Stimulated activated CD4-positive, alpha-beta T cell treated with anti-CD3 and anti-CD28 coated beads, TNF-alpha, amount 100 ng/mL, for 4 hours (primary cell): ENCODE data around the gene PROP1.
"Not testable (repeated sequence)": the region's sequence is repeated elsewhere in the genome, so short reads cannot be mapped to it uniquely, and the experiment has no call there.

Experiments used
- DNase-seq, 3 experiments: peaks; one replicate each; pipeline ENCODE4 v3.0.0-alpha.2; 2020; ENCODE audit warnings: low read depth in 3 of 3

PROP1 gene

DNA sequence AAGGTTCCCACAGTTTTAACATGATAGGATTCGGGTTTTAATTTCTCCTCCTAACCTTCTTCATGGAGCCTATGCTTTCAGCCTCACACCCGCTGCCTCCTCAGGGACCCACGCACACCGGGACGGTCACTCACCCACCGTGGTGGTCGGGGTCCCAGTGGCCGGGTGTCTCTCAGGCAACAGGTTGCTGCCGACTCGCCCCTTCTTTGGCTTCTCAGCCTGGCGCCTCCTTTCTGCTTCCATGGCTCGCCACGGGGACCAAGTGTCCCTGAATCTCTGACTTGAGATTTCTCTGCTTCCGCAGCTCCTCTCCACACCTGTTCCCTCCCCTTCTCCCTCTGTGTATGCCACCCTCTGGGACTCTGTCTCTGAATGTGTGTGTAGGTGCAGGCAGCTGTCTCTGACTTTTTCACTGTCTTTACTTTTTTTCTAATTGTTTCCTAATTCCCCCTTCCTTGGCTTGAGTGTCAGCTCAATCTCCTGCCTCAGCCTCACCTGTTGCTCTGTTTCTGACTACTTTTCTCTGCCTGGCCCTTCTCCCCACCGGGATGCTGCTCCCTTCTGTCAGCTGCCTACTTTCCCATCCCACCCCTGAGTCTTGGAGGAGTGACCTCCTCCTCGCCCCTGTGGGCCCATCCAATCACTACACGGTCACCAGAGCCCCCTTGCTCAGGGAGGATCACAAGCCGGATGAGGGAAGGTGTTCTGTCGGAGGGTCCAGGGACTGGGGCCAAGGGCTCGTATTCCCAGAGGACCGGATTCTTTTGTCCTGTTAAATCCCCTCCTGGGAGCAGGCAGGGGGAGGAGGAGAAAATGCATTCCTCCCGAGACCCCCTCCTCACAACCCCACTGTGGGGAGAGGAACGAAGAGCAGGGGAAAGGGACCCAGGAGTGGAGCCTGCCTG, at the start of gene PROP1:
PROP1 (minus strand) TSS at position 552 of the 905 bp plus-strand sequence; CDS start at position 243, 309 bp downstream.
- DNase-seq = no peak

DNA sequence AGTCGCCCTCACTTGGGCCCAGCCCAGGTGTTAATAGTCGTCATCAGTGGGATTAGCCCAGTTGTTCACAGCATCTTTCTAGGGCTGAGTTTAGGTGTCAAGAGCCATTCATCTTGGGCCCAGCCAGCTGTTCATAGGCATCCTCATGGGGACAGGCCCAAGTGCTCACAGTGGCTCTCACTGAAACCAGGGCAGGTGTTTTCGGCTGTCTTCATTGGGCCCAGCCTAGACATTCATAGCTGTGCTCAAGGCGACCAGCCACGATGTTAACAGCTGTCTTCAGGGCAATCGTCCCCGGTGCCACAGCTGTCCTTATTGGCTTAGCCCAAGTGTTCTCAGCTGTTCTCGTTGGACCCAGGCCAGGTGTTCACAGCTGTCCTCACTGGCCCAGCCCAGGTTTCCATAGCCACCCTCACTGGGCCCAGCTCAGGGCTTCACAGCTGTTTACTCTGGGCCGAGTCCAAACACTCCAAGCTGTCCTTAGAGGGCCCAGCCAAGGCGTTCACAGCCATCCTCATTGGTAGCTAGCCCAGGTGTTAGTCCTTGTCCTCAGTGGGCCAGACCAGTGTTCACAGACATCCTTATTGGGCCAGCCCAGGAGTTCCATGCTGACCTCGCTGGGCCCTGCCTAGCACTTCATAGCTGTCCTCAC, 23.5 kb upstream of the PROP1 start:
- DNase-seq = not testable (repeated sequence)

DNA sequence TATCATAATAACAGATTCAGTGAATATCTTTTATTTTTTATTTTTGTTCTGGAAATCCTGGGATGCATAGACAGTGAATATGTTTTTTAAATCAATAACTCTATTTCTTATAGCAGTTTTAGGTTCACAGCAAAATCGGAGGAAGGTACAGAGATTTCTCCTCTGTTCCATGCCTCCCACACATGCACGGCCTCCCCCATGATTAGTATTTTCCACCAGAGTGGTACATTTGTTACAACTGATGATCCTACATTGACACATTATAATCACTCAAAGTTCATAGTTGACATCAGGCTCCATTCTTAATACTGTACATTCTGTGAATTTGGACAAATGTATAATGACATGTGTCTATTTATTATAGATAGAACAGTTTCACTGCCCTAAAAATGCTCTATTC, 16.7 kb upstream of the PROP1 start:
- DNase-seq = not testable (repeated sequence)

DNA sequence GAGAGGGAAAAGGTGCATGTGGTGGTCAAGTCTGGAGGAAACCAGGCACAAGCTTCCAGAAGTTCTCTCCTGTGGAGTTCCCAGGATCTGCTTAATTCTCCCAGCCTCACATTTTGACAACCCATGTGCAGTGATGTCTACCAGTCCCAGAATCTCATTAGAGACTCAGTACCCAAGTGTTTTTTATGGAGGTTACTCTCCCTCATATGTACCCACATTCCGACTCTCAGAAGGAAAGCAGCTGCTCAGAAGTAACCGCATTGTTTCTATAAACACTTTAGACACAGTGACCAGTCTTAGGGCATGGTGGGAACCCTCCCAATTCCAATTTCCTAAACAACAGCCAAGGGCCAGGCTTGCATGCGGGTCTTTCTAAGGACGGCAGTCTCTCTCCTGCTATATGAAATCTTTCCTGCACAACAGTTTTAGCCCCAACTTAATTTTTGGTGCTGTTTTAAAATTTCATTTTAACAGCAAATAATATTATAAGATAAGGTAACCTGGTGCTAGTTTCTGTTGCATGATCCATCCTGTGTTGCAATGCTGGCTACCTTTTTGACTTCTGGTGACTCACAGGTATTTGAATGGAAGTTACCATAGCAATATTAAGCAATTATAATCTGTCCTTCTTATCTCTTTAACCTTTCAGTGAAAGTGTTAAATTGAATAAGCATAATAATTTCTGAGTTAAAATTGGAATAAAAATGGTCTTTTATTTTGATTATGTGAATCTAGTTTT, 15.9 kb upstream of the PROP1 start:
- not testable (repeated sequence) for DNase-seq

DNA sequence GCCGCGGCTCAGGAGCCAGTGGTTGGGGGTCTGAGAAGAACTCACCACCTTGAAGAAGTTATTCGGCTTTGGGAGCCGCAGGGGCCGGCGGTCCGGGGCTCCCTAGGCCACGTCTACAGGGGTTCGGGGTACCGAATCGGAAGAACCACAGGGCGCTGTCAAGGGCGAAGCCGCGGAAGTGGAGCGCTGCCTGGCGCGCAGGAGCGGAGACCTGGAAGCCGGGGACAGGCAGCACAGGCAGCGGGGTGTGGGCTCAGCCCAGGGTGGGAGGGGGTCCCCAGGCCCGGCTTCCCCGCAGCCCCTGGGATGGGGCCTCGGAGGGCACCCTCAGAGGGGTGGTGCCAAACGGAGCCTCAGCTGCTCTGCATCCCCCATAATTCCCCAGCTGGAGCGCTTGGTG, 11.2 kb upstream of the PROP1 start:
- not testable (repeated sequence) for DNase-seq

DNA sequence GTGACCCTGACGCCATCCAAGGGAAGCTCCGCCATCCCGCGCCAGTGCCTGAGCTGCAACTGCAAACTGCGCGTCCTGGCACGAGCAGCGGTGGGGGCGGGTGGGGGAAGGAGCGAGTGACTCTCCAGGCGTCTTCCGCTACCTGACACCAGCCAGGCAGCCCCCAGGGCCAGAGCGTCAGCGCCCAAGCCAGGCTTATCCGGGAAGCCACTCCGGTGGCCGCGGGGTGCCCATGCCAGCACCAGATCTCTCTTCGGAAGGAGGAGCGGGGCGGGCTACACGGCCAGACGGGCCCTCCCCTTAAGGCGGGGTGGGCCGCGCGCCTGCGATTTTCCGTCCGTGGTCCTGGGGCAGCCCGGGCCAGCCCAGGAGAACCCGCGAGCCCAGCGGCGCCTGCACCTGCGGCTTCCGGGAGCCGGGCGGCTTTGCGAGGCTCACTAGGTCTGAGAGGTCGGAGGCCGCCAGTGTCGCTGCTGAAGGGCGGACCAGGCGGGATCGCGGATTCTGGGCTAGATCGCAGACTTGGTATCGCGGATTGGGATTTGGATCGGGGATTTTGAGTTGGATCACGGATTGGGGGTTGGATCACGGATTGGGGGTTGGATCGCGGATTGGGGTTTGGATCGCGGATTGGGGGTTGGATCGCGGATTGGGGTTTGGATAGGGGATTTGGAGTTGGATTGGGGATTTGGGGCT, 10.6 kb upstream of the PROP1 start:
- DNase-seq = peak; percentile 16 to 36 (median 20)

DNA sequence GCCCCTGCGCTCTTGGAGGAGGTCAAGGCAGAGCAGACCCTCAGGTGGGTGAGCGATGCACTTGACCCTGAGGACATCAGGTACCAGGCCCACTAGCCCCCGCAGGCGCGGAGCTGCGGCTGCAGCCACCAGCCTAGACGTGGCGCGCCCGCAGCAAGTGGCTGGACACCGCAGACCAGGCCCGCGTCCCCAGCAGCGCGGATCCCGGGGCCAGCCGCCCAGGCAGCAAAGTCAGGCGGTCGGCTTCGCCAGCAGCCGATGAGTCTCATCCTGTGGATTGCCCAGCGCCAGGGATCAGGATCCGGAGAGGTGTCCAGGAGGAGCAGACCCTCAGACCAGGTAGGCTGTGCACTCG, 10.1 kb upstream of the PROP1 start:
- not testable (repeated sequence) for DNase-seq

DNA sequence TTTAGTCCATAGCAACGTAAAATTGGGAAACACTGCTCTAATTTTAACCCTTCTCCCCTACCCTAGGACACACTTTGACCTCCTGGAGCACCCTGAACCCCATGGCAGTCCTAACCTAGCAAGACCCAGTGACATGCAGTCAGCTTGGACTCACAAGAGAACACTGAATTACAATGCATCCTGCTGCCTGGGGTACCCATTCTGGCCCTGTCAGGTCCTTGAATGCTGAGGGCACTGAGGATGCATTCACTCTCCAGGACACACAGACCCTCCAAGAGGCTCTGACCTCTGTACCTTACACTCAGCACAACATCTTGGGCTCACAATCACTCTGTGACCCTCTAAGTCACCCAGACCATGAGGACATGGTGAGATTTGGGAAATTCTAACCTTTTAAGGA, 1.8 kb upstream of the PROP1 start:
- DNase-seq = no peak

DNA sequence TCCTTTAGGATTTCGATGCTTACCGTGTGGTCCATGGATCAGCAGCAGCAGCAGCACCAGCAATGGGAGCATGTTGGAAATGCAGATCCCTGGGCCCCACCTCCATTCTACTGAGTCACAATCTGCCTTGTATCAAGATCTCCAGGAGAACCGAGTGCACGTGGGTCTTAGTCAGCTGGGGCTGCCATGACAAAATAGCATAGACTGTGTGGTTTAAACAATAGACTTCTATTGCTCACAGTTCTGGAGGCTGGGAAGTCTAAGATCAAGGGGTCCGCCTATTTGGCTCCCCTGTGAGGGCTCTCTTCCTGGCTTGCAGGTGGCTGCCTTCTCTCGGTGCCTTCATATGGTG, 1.3 kb upstream of the PROP1 start:
- DNase-seq = no peak

DNA sequence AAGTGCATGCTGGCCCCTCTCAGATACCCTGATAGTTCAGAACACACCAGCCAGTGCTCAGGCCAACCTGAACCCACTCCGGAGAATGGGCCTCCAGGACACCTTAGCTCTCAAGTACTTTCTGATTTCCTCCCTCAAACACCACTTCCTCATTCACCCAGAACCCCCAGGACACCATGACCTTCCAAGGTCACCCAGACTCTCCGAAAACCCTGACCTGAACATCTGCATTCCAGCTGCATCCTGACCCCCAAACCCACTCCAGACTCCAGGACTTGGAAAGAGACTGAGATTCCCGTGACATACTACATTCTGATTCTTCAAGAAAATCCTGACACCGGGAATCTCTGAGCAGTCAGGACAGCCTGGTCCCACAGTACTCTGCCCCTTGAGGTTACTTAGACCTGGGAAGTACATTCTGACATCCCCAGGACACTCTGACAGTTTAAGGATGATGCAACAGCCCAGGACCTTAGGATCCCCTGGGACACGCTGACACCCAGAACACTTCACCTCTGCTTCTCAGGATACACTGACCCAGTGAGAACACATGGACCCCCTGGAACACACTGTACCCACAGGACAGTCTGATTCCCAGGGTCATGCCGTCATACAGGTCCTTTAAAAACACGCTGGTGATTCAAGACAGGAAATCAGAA, 747 bp upstream of the PROP1 start:
- no peak for DNase-seq

DNA sequence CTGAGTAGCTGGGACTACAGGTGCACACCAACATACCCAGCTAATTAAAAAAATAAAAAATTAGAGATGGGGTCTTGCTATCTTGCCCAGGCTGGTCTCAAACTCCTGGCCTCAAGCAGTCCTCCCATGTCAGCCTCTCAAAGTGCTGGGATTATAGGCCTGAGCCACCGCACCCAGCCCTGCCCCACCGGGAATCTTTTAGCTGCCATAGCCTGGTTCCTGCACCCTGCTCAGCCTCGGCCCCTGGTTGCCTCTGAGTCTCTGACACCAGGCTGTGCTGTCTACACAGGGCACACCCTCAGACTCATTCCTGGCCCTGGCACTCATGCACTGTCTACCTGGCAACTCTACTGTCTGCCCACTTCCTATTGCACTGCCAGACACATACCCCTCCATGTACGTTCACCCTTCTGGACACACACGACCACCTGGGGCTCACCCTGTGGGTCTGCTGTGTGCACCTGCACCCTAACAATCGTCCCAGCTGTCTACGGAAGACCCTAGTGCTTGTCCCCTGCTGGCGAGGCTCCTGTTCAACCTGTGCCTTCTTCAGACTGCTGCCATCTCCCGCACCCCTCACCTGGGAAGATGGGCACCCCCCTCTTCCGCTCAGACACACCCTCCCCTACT, 1.4 kb downstream of the PROP1 start:
- no peak for DNase-seq

DNA sequence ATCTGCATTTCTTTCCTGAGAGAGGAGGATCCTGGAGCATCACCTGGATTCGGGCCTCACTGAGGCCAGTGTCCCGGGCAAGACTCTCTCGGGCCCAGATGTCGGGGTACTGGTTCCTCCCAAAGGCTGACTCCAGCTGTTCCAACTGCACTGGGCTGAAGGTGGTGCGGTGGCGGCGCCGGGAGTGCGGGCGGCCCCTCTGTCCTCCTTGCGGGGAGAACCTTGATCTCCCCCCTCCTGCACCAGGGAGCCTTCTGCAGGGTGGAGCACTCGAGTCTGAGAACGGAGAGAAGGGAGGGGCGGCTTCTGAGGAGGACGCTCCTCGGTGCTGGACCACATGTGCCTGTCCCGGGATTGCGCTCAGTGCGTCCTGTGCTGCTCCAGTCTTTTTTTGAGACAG, 2.0 kb downstream of the PROP1 start:
- DNase-seq = no peak

DNA sequence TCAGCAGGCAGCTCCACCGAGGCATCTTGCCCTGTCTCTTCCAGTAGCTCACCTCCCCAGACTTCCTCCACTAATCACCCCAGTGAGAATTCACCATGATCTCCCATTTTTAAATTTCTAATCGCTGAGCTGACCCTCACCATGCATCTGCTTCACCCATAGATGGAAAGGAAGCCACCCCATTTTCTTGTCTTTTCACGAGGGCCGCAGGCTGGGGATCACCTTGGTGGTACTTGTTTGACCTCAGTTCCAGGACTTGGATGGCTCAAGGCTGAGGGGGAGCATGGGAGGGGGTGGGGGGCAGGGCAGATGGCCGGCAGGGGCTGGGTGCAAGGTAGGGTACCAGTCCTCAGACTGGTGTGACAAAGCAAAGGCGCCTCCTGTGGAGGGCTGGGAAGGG, 3.6 kb downstream of the PROP1 start:
- no peak for DNase-seq

DNA sequence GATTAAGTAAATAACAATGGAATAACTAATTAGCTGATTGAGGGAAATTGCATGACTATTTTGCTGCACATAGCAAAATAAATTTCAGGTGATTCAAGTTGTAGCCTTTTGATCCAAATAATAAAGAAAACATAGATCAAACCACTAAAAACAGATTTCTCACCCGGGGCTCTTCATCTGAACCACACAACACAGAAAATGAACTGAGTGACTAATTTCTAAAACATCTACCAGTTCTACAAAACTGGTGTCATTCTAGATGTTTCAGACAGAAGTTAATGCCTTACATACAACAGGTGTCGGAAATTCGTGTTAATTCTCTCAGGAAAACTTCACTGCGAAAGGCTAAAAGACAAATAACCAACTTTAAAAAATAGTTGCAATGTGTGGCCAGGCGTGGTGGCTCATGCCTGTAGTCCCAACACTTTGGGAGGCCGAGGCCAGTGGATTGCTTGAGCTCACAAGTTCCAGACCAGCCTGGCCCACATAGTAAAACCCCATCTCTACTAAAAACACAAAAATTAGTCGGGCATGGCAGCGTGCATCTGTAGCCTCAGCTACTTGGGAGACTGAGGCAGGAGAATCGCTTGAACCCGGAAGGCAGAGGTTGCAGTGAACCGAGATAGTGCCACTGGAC, 6.9 kb downstream of the PROP1 start:
- DNase-seq = no peak

DNA sequence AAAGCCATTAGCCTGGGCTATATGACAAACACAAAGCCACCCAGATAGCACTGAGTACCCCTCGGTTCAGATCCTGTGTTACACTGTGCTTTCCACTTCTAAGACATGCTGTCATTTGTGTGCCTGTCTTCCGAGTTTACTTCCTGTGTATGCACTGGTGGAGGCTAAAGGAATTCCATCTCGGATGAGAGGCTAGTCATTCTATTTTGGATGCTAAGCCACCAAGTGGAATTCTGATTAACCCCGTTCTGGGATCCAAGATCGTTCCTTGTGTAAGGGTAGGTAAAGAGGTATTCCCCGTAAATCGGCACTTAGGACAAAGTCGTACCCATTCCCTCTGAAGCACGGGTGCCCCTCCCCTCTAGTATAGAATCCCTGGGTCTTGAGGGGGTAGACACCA, 8.7 kb downstream of the PROP1 start:
- DNase-seq = no peak

DNA sequence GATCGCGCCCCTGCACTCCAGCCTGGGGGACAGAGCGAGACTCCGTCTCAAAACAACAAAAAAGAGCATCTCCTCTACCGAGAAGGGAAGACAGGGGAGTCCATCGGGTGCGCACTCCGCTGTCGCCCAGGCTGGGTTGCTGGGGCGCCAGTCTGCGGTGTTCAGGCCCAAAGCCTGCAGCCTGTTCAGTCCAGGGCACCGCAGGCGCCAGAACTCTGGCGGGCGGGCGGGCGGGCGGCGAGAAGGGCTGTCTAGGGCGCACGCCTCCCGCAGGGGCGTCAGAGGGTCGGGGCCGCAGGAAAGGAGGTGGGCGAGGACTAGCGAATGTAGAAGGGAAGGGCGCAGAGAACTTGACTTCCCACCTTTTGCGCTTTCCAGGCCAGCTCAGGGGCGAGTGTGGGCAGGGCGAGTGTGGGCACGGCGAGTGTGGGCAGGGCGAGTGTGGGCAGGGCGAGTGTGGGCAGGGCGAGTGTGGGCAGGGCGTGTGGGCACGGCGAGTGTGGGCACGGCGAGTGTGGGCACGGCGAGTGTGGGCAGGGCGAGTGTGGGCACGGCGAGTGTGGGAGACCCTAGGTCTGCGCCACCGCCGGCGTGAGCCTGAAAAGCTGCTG, 10.5 kb downstream of the PROP1 start:
- no peak for DNase-seq

DNA sequence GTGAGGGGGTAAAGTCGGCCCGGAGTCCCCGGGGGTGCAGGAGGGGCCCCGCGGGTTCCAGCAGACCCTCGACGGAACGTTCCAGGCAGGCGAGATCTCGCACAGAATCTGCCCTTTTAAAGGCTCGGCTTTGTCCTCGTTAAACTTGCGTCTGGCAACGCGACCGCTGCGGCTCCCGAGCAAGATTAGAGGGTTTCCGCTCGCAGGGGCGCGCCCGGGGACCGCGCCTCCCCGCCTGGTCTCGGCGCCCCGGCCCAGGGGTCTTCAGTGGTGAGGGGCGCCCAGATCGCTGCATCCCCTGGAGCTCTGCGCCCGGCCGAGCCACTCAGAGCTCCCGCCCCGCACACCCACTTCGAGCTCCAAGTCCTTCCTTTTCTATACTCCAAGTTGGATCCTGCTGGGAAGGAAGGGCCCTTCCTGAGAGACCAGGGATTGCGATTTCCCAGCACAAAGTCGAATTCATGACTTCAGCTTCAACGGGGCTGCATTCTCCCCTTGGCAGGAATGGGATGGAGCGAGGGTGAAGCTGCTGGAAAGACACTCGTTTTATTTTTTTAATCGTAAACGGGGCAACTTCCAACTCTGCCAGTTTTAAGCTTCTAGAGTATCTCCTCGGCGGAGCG, 11.3 kb downstream of the PROP1 start:
- no peak for DNase-seq

DNA sequence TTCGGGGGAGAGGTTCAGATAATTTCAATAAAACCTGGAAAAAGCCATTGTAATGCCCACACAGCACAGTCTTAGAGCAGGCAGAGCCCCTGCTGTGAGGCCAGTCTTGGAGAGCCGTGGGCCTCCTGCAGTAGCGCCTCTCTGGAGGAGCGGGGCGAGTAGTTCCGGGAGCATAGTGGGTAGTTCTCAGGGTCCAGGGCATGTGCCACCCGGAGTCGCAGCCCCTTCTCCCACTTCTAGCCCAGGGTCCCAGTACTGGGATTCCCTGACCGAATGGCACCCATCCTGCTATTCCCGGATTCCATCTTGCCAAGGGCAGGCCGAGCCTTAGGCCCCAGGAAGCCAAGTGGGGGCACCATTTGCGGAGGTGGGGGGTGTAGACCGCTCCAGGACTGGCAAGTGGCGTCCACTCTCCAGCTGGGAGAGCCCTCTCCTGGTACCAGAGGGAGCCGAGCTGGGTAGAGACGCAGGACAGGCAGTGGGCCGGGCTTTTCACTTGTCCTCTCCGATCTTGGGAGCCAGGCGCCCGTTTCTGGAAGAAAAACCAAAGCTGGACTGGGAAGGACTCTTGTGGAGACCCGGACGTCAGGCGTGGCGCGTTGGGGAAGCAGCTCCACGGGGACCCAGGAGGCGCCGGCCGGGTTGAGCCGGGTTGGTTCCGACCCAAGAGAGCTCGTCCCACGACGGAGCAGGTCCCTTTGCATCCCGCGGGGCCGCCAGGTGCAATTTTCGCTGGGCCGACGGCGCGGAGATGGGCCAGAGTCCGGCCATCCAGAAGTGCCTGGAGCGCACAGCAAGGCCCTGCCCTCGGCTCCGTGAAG, 12.1 kb downstream of the PROP1 start:
- no peak for DNase-seq

DNA sequence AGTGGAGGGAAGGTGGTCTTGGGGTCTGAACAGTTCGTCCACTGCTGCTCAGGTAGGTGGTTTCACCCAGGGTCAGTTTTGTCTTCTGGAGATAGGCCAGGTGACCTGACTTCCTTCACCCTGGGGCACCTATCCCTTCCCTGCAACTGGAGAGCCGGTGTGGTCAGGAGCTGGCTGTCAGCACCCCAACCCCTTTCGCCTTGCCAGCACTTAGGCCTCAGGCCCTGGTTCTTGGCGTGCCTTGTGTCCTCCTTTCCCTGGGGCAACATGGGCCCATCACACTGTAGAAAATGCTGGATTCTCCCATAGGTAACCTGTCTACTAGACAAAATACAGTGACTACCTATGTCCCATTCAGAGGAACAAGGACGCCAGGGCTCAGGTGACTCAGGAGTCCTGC, 13.1 kb downstream of the PROP1 start:
- DNase-seq = no peak
